Activated gamma-delta T cell treated with anti-CD3 and anti-CD28 coated beads, Interleukin-2, amount 50 U/mL, for 16 hours (primary cell): Measurements from ENCODE around the gene HHIPL1.

ENCODE experiments used
- DNase-seq: peaks from one replicate; pipeline ENCODE4 v3.0.0-alpha.2; 2020; ENCODE audit warnings: low read depth

HHIPL1 gene

DNA sequence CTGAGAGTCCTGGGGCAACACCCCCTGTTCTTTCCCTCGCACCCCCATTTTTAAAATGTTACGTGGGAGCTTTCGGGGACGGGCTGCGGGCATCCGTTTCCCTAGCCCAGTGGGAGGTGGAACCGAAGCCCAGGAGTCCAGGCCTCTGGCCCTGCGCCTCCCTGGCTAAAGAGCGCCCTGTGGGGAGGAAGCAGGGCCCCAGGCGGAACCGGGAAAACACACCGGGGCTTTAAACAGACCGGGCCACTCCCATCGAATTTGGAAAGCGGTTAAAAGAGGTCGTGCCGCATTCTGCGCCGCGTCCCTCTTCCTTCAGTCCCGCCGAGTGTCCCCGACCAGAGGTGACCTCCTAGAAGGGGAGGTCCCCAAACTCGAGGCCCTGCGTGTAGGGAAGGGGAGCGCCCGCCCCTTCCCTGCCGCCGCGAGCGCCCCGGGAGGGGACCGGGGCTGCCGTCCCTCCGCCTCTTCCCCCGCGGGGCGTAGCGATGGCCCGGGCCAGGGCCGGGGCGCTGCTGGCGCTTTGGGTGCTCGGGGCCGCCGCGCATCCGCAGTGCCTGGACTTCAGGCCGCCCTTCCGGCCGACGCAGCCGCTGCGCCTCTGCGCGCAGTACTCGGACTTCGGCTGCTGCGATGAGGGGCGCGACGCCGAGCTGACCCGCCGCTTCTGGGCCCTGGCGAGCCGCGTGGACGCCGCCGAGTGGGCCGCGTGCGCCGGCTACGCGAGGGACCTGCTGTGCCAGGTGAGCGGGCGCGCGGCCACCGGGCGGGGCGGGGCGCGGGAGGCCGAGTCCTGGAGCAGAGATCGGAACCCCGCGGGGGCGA lies at the start of gene HHIPL1:
Gene HHIPL1 (plus strand): TSS at position 407 of the 822 bp plus-strand sequence. CDS start 79 bp downstream, at position 486.
- no peak for DNase-seq

- DNase-seq, result no peak
These were observed 49.4 kb upstream of the HHIPL1 start for GRCh38 chr14:99595524-99595923.

- no peak for DNase-seq
These were observed 48.8 kb upstream of the HHIPL1 start for GRCh38 chr14:99596071-99596627.

DNA sequence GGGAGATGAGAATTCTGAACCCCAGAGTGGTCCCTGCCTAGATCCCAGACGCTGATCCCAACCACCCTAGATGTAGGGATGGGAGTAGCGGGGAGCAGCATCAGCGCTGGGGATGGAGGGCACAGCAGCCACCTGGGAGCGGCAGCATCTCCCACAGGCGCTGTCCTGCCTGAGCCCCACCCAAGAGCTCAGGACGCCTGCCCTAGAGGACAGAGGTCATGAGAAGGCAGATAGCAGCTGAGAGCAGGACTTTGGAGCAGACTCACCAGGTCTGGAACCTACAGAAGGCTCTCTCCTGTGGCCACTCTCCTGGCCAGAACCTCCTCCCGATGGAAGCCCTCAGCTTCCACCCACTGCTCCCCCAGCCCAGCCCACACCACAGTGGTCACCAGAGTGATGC lies 48.2 kb upstream of the HHIPL1 start:
- DNase-seq, result no peak

GRCh38 chr14:99597911-99598600 lies 46.9 kb upstream of the HHIPL1 start:
- no peak for DNase-seq

GRCh38 chr14:99598774-99599173 lies 46.2 kb upstream of the HHIPL1 start:
- DNase-seq, result no peak

DNA sequence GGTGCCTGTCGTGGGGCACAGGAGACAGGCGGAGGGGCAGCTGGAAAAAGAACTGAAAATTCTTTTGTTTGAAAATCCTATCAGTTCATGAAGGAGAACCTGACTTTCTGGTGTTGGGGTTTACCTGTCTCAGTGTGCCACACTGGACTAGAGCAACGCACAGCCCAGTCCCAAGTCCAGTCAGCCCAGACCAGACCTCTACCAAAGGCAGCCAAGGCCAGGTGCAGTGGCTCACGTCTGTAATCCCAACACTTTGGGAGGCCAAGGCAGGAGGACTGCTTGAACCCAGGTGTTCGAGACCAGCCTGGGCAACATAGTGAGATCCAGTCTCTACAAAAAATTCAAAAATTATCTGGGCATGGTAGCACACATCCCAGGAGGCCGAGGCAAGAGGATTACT lies 45.5 kb upstream of the HHIPL1 start:
- no peak for DNase-seq

- DNase-seq, result no peak
These were observed 44.6 kb upstream of the HHIPL1 start for GRCh38 chr14:99600232-99600888.

DNA sequence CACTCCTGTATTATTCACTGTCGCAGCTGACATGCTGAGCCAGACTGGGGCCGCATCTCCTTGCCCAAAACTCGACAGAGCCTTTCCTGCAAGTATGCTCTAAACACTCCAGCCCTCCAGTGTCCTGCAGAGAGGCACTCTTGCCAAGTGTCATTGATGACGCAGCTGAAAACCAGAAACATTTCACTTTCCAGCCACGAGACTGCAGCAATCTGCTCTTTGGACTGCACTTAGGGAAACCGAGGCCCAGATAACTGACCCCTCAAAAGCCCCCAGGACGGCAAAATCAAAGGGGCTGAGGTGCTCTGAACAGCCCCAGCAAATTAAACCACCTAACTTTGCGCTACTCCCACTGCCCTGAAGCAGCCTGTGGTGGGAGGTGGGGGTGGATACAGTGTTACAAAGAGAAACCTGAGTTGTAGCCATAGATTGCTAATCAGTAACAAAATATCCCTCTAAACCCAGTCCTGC lies 43.5 kb upstream of the HHIPL1 start:
- DNase-seq, result no peak

- no peak for DNase-seq
These were observed 42.7 kb upstream of the HHIPL1 start for GRCh38 chr14:99602054-99602787.

- DNase-seq, result no peak
These were observed 42.0 kb upstream of the HHIPL1 start for GRCh38 chr14:99602788-99603415.

DNA sequence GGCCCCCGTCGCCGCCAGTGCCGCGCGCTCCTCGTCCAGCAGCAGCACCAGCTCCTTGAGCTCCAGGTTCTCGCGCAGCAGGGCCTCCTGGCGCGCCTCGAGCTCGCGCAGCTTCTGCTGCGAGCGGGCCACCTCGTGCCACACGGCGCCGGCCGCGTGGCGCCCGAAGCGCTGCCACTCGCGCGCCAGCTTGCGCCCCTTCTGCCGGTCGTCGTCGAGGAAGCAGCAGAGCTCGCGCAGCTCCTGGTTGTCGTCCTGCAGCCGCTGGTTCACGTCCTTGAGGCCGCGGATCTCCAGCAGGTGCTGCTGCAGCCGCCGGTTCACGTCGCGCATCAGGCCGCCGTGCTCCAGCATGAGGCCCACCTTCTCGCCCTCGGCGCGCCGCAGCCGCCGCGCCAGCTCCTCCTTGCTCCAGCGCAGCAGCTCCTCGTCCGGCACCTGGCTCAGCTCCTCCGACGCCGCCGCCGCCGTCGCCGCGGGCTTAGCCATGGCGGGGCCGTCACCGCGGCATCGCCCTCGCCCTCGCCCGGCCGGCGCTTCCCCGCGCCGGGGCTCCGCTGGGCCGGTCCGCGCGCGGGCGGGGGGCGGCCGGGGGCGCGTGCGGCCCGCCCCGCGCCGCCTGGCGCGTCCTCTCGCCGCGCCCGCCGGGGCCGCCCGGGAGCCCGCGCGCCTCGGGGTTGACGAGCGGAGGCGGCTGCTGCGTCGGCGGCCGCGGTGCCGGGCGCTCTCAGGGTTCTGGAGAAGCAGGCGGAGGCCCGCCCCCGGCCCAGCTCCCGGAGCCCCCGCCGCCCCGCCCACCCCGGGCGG lies 41.3 kb upstream of the HHIPL1 start, which contains the start of gene CCDC85C:
Gene CCDC85C (minus strand): TSS at position 737 of the 807 bp plus-strand sequence. CDS start 248 bp downstream, at position 489.
- DNase-seq, result no peak

DNA sequence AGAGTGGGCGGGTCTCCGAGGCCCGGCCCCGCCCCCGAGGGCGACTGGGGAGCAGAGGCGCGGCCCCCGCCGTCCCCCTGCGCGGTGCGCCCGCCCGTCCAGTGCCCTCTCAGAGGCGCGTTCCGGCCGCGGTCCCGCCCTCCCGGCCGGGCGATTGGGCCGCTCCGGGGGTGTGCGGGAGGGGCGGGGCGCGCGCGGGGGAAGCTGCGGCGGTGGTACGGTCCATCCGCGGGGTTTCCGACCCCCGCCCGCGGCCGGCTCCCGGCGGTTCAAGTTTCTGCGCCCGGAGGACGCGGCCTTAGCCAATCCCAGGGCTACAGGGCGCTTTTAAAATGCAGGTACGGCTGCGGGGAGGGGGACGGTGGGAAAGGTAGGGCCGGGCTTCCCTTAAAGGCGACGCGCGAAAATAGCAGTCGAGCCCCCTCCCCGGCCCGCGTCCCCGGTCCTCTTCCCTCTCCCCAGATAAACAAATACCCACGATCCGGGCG lies 40.6 kb upstream of the HHIPL1 start:
- peak; percentile 92 for DNase-seq

GRCh38 chr14:99604766-99605298 lies 40.1 kb upstream of the HHIPL1 start:
- DNase-seq, result no peak

GRCh38 chr14:99605299-99605961 lies 39.5 kb upstream of the HHIPL1 start:
- DNase-seq, result peak; percentile 68

GRCh38 chr14:99606359-99606758 lies 38.6 kb upstream of the HHIPL1 start:
- DNase-seq, result no peak

GRCh38 chr14:99608591-99608990 lies 36.3 kb upstream of the HHIPL1 start:
- DNase-seq, result no peak

- no peak for DNase-seq
These were observed 35.4 kb upstream of the HHIPL1 start for GRCh38 chr14:99609245-99610170.
